Activated naive CD4-positive, alpha-beta T cell treated with anti-CD3 and anti-CD28 coated beads for 36 hours (primary cell): ENCODE results near the gene PPM1L. TPM values are rescaled to one million over a fixed set of nuclear protein-coding genes. Genes with fewer than 3 reads are reported as not detected.
"Not testable (repeated sequence)": the region's sequence is repeated elsewhere in the genome, so short reads cannot be mapped to it uniquely, and the experiment has no call there.

Source experiments
- CTCF ChIA-PET: fragments of 350-600 bp; sonication (Branson Sonifier 250); formaldehyde crosslinking; loops from one replicate; lab custom pipeline; 2021; ENCODE audit warnings: antibody characterized with exemption; lab: Charles Lee
- DNase-seq: peaks from one replicate; pipeline ENCODE4 v3.0.0-alpha.2; 2020
- H3K27ac Mint-ChIP-seq: one replicate; pipeline ENCODE4 v1.8.0; 2021; ENCODE audit warnings: mild to moderate bottlenecking, mixed read lengths
- H3K27me3 Mint-ChIP-seq: one replicate; pipeline ENCODE4 v1.8.0; 2021; ENCODE audit warnings: low read depth, mixed read lengths
- H3K36me3 Mint-ChIP-seq: one replicate; pipeline ENCODE4 v1.8.0; 2021; ENCODE audit warnings: low read depth, mixed read lengths
- H3K4me1 Mint-ChIP-seq: one replicate; pipeline ENCODE4 v1.8.0; 2021; ENCODE audit warnings: low read depth, mixed read lengths
- H3K4me3 Mint-ChIP-seq: one replicate; pipeline ENCODE4 v1.8.0; 2021; ENCODE audit warnings: mild to moderate bottlenecking, moderate library complexity, mixed read lengths
- H3K9me3 Mint-ChIP-seq: one replicate; pipeline ENCODE4 v1.8.0; 2021; ENCODE audit warnings: mixed read lengths
- intact Hi-C: fragments of 100-400 bp; cut with micrococcal nuclease; formaldehyde crosslinking; loops from one replicate; pipeline ENCODE4 v1.15.1; 2023
- total RNA-seq, 2 experiments: library from RNA; stranded (reverse); gene quantifications; one replicate each; pipeline ENCODE4 v1.2.3, GENCODE V29; 2021

The PPM1L gene
- total RNA-seq, 2 experiments from 2014 or later: 2.1 TPM

DNA sequence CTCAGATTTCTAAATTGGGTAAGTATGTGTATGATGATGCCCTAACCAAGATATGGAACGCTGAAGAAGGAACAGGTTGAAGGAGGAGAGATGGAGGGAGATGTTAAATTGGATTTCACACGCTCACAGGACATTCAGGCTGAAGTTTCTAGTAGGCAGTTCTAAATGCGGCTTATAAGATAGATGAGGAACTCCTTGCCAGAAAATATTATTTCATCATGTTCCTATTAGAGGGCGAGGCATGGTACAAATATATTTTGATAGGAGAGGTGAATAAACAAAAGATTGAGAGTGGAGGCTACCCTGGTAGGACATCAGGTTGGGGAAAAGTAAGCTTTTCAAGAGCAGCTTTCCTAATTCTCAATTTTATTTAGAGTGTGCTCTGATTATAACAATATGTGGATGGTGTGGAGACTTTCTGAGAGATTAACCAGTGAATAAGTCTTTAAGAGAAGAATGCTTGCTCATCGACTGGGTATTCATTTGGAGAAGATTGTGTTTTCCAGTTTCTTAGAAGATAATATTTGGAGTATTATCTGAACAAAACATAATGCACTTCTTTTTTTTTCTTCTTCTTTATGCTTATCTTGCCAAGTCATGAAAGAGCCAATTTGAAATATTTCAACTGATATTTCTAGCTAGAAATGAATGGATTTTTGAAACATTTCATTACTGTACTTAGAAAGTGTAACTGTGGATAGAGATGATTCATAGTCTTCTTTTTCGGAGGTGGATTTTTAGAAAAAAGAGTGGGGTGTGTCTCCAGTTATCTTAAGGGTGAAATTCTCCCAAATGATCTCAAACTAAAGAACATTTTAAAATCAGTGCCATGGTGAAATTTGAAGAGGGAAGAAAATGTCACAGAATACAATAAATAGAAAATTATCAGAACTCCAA lies 260.6 kb downstream of the PPM1L start:
- CTCF ChIA-PET: interaction anchor here (0.8 kb wide), 1 partner anchor 9 kb away, joined by 4 read pairs; no protein-coding TSS in a partner anchor
- Mint-ChIP-seq H3K27me3 (no peaks in the 10 kb centered on the region), H3K9me3 (peaks cover 5% of the 10 kb centered on the region), H3K4me3 (no peak overlapping the region), H3K4me1 (no peaks in the 10 kb centered on the region), H3K27ac (no peak overlapping the region), H3K36me3 (peaks cover 2% of the 10 kb centered on the region)
- intact Hi-C loops: no loop called here
- no peak for DNase-seq

- Mint-ChIP-seq H3K4me1 (no peaks in the 10 kb centered on the region), H3K36me3 (peaks cover 5% of the 10 kb centered on the region), H3K27ac (no peak overlapping the region), H3K27me3 (no peaks in the 10 kb centered on the region), H3K4me3 (no peak overlapping the region), H3K9me3 (peaks cover 5% of the 10 kb centered on the region)
- no peak for DNase-seq
- intact Hi-C loops: no loop called here
- CTCF ChIA-PET: no interaction called here
These were observed 261.9 kb downstream of the PPM1L start for GRCh38 chr3:161017971-161018370.

DNA sequence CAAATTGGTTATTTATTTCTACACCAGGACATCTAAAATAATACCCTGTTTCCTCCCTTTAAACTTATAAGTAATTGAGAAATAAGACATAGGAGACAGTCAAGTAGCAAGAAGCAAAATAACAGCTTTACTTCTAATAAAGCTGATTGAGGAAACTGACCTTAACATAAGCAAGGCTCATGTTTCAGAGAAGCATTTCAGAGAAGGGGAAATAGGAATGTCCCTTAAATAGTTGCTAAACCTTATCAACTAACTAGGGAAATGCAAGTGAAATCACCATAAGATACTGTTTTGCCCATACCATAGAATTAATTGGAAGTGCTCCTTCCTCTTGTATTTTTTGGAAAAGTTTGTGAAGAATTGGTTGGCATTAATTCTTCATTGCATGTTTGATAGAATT lies 264.2 kb downstream of the PPM1L start:
- Mint-ChIP-seq H3K9me3 (peaks cover 13% of the 10 kb centered on the region), H3K36me3 (peaks cover 9% of the 10 kb centered on the region), H3K4me1 (no peaks in the 10 kb centered on the region), H3K27me3 (no peaks in the 10 kb centered on the region), H3K4me3 (no peak overlapping the region), H3K27ac (no peak overlapping the region)
- no peak for DNase-seq
- intact Hi-C loops: no loop called here
- CTCF ChIA-PET: no interaction called here

DNA sequence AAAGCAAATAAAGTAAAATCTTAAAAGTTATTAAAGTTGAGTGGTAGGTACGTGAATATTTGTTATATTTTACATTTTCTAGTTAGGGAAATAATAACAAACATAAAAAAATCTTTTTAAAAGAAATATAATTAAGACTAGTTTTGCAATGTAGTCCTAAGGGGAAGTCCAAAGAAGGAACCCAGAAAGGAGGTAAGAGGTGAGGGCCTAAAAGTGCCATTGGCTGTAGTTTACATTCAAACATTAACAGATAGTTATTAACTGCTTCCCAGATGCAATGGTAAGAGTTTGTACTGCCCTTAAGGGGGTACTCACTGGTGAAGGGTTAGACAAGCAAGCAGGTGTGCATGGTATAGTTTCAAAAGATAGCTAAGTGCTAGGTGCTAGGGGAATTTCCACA lies 269.9 kb downstream of the PPM1L start:
- no peak overlapping the region for H3K4me3 Mint-ChIP-seq
- H3K36me3 Mint-ChIP-seq: peaks cover 7% of the 10 kb centered on the region
- no peak for DNase-seq
- CTCF ChIA-PET: interaction anchor here (0.6 to 1.3 kb wide), 2 partner anchors 10 to 309 kb away, joined by 3 to 4 read pairs; no protein-coding TSS in a partner anchor
- no peaks in the 10 kb centered on the region for H3K4me1 Mint-ChIP-seq
- intact Hi-C loops: no loop called here
- no peak overlapping the region for H3K27ac Mint-ChIP-seq
- peaks cover 11% of the 10 kb centered on the region for H3K9me3 Mint-ChIP-seq
- H3K27me3 Mint-ChIP-seq: no peaks in the 10 kb centered on the region

GRCh38 chr3:161026612-161027510 lies 270.8 kb downstream of the PPM1L start:
- Mint-ChIP-seq H3K27ac (no peak overlapping the region), H3K4me3 (no peak overlapping the region), H3K9me3 (peaks cover 11% of the 10 kb centered on the region), H3K27me3 (no peaks in the 10 kb centered on the region), H3K36me3 (peaks cover 7% of the 10 kb centered on the region), H3K4me1 (no peaks in the 10 kb centered on the region)
- intact Hi-C loops: no loop called here
- CTCF ChIA-PET: interaction anchor here (1.3 kb wide), 1 partner anchor 11 kb away, joined by 4 read pairs; no protein-coding TSS in a partner anchor
- DNase-seq: no peak

DNA sequence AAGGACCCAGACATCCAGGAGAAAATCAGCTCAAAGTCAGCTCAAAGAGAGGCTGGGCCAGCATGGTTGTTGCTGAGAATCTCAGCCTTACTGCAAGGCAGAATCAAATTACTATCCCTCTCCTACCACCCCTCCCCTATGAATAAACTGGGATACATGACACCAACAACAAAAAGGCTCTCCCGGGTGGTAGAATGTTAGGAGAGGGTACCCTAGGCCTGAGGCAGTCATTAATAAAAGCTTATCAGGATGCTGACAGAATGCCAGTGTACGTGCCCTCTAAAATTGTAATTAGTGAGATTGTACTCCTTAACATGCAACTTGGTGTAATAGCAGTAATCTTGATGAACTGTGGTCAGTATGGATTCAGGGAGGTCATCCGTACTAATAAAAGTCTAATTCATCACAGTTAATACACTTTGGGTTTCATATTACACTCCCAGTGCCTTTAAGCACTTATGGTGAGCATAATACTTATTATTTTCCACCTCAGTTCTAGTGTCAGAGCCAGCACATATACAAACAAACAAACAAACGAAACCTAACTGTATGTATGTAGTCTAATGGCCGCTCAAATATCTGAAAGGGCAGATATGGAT lies 272.6 kb downstream of the PPM1L start:
- CTCF ChIA-PET: no interaction called here
- Mint-ChIP-seq H3K4me3 (no peak overlapping the region), H3K27me3 (no peaks in the 10 kb centered on the region), H3K36me3 (peaks cover 5% of the 10 kb centered on the region), H3K9me3 (peaks cover 9% of the 10 kb centered on the region), H3K27ac (no peak overlapping the region), H3K4me1 (no peaks in the 10 kb centered on the region)
- intact Hi-C loops: no loop called here
- DNase-seq: no peak

DNA sequence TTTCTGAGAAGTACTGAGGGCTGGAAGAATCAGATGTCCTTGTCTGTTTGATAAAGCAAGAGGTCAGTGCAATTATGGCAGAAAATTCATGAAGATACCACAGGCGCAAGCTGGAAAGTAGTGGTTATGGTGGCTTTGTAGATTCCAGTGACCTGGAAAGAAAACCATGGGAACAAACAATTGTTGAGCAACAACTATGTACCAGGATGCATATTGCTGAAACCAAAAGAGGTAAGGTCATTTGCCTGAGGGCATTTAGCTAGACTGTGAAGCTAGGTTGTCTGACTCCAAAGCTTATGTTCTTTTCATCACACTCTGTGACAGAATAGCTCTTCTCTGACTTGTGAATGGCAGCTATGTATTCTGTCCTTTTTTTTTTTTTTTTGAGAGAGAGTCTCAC lies 275.1 kb downstream of the PPM1L start:
- CTCF ChIA-PET: no interaction called here

GRCh38 chr3:161034913-161035550 lies 279.0 kb downstream of the PPM1L start:
- H3K4me1 Mint-ChIP-seq, H3K27ac Mint-ChIP-seq, intact Hi-C loops, H3K27me3 Mint-ChIP-seq, H3K36me3 Mint-ChIP-seq: not testable (repeated sequence)
- Mint-ChIP-seq H3K4me3 (peak overlapping the region; percentile 44), H3K9me3 (peaks cover 12% of the 10 kb centered on the region)
- peak; percentile 47 for DNase-seq
- CTCF ChIA-PET: interaction anchor here (0.6 to 0.7 kb wide), 3 partner anchors 47 to 755 kb away, joined by 3 to 7 read pairs (median 4); no protein-coding TSS in a partner anchor

More for the DNA sequence above, 275.1 kb downstream of the PPM1L start:
- H3K9me3 Mint-ChIP-seq: peaks cover 11% of the 10 kb centered on the region
- H3K27ac Mint-ChIP-seq: no peak overlapping the region
- DNase-seq: no peak
- peaks cover 8% of the 10 kb centered on the region for H3K4me1 Mint-ChIP-seq
- H3K36me3 Mint-ChIP-seq: peaks cover 2% of the 10 kb centered on the region
- intact Hi-C loops: no loop called here
- H3K27me3 Mint-ChIP-seq: no peaks in the 10 kb centered on the region
- H3K4me3 Mint-ChIP-seq: no peak overlapping the region

- DNase-seq: no peak
- H3K4me3 Mint-ChIP-seq: no peak overlapping the region
- H3K9me3 Mint-ChIP-seq: peaks cover 12% of the 10 kb centered on the region
- H3K27me3 Mint-ChIP-seq: no peaks in the 10 kb centered on the region
- intact Hi-C loops: no loop called here
- no peak overlapping the region for H3K27ac Mint-ChIP-seq
- H3K36me3 Mint-ChIP-seq: peaks cover 2% of the 10 kb centered on the region
- CTCF ChIA-PET: interaction anchor here (0.6 to 0.7 kb wide), 3 partner anchors 47 to 755 kb away, joined by 3 to 7 read pairs (median 4); no protein-coding TSS in a partner anchor
- peaks cover 8% of the 10 kb centered on the region for H3K4me1 Mint-ChIP-seq
These were observed 279.7 kb downstream of the PPM1L start for GRCh38 chr3:161035711-161036110.

- Mint-ChIP-seq H3K27me3 (no peaks in the 10 kb centered on the region), H3K4me3 (no peak overlapping the region), H3K4me1 (peaks cover 8% of the 10 kb centered on the region), H3K27ac (no peak overlapping the region), H3K9me3 (peaks cover 6% of the 10 kb centered on the region), H3K36me3 (no peaks in the 10 kb centered on the region)
- DNase-seq: no peak
- intact Hi-C loops: no loop called here
- CTCF ChIA-PET: no interaction called here
These were observed 282.7 kb downstream of the PPM1L start for GRCh38 chr3:161038725-161039124.

DNA sequence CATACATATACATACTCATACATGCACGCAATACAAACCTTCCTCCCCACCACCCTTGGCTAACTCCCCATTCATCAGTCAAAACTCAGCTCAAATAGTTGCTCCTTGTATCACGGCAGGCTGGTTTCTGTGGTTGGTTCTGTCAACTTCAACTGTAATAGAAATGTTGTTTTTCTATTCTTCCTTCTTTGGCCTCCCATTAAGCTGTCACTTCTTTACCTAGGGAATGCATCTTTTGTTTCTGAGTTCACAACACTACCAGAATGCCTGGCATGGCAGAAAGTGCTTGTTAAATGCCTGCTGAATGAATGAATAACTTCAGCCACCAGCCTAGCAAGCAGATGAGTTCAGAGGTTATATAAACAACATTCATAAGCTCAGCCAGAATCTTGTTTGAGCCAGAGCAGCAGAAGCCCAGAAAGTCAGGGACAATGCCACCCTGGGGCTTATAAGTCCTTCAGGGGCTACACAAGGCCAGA lies 286.0 kb downstream of the PPM1L start:
- intact Hi-C loops: no loop called here
- Mint-ChIP-seq H3K9me3 (peaks cover 14% of the 10 kb centered on the region), H3K36me3 (peaks cover 2% of the 10 kb centered on the region), H3K27me3 (no peaks in the 10 kb centered on the region), H3K4me1 (no peaks in the 10 kb centered on the region), H3K4me3 (no peak overlapping the region), H3K27ac (no peak overlapping the region)
- DNase-seq: no peak
- CTCF ChIA-PET: interaction anchor here (0.6 to 1.3 kb wide), 2 partner anchors 17 to 1163 kb away, joined by 3 read pairs; no protein-coding TSS in a partner anchor
